ENCODE data around the gene DCC. TPM values are rescaled to one million over a fixed set of nuclear protein-coding genes. Genes with fewer than 3 reads are reported as not detected.

DCC gene
- total RNA-seq, 4 donors from 2014 or later: 0.16 TPM; not detected in 3

- no peaks in the 10 kb centered on the region for H3K4me1 ChIP-seq
- no peak for DNase-seq (ENCODE audit: low spot score in 2 of 2)
- no peak overlapping the region for H3K4me3 ChIP-seq
- H3K9me3 ChIP-seq: no peaks in the 10 kb centered on the region
- no peak for TF ChIP-seq POLR2AphosphoS5 (IDR thresholded peaks at IDR 0.05)
- no peak for TF ChIP-seq POLR2A (IDR thresholded peaks at IDR 0.05)
- TF ChIP-seq, protein P1, sequence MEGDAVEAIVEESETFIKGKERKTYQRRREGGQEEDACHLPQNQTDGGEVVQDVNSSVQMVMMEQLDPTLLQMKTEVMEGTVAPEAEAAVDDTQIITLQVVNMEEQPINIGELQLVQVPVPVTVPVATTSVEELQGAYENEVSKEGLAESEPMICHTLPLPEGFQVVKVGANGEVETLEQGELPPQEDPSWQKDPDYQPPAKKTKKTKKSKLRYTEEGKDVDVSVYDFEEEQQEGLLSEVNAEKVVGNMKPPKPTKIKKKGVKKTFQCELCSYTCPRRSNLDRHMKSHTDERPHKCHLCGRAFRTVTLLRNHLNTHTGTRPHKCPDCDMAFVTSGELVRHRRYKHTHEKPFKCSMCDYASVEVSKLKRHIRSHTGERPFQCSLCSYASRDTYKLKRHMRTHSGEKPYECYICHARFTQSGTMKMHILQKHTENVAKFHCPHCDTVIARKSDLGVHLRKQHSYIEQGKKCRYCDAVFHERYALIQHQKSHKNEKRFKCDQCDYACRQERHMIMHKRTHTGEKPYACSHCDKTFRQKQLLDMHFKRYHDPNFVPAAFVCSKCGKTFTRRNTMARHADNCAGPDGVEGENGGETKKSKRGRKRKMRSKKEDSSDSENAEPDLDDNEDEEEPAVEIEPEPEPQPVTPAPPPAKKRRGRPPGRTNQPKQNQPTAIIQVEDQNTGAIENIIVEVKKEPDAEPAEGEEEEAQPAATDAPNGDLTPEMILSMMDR (IDR thresholded peaks at IDR 0.05): no peak
- TF ChIP-seq EP300 (IDR thresholded peaks at IDR 0.05): no peak
- H3K27ac ChIP-seq: no peak overlapping the region
- H3K27me3 ChIP-seq: no peaks in the 10 kb centered on the region
- 93% methylated on average over 2 of the region's 2 CpGs for WGBS
- H3K36me3 ChIP-seq: no peaks in the 10 kb centered on the region
Observed at GRCh38 chr18:52370841-52371240, 30.8 kb downstream of the DCC start.

- 40% methylated on average over 1 of the region's 1 CpG for WGBS
- DNase-seq (ENCODE audit: low spot score in 2 of 2): no peak
- no peaks in the 10 kb centered on the region for H3K36me3 ChIP-seq
- H3K27ac ChIP-seq: no peak overlapping the region
- no peaks in the 10 kb centered on the region for H3K9me3 ChIP-seq
- H3K27me3 ChIP-seq: no peaks in the 10 kb centered on the region
- no peaks in the 10 kb centered on the region for H3K4me1 ChIP-seq
- TF ChIP-seq EP300 (IDR thresholded peaks at IDR 0.05) (no peak), POLR2A (IDR thresholded peaks at IDR 0.05) (no peak), POLR2AphosphoS5 (IDR thresholded peaks at IDR 0.05) (no peak)
- TF ChIP-seq, protein P1 (IDR thresholded peaks at IDR 0.05): no peak
- no peak overlapping the region for H3K4me3 ChIP-seq
Observed at GRCh38 chr18:52376104-52376503, 36.1 kb downstream of the DCC start.

DNA sequence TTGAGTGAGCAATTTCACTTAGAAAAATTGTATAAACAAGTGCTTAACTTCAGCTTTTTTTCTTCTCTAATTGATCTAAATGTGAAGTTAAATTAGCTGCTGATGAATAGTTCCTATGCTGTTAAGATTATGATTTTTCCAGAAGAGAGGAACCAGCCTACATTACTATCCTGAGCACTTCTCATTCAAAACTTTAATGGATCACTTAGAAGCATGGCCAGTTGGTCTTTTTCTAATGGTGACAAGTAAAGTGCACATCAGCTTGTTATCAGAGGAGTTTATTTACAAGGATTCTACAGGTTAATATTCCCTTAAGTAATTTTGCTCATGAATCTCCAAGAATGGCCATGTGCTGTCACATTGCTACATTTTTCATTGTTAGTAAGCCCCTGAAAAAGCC, 37.1 kb downstream of the DCC start:
- no peak overlapping the region for H3K4me3 ChIP-seq
- H3K27ac ChIP-seq: no peak overlapping the region
- TF ChIP-seq, protein P1 (IDR thresholded peaks at IDR 0.05): no peak
- no peak for TF ChIP-seq POLR2AphosphoS5 (IDR thresholded peaks at IDR 0.05)
- TF ChIP-seq POLR2A (IDR thresholded peaks at IDR 0.05): no peak
- TF ChIP-seq EP300 (IDR thresholded peaks at IDR 0.05): no peak
- DNase-seq (ENCODE audit: low spot score in 2 of 2): no peak
- H3K4me1 ChIP-seq: no peaks in the 10 kb centered on the region
- H3K36me3 ChIP-seq: no peaks in the 10 kb centered on the region
- H3K9me3 ChIP-seq: no peaks in the 10 kb centered on the region
- no peaks in the 10 kb centered on the region for H3K27me3 ChIP-seq

GRCh38 chr18:52386306-52386705, 46.3 kb downstream of the DCC start:
- Histone ChIP-seq H3K27me3 (no peaks in the 10 kb centered on the region), H3K27ac (no peak overlapping the region), H3K4me3 (no peak overlapping the region), H3K9me3 (no peaks in the 10 kb centered on the region), H3K4me1 (no peaks in the 10 kb centered on the region), H3K36me3 (no peaks in the 10 kb centered on the region)
- TF ChIP-seq POLR2A (IDR thresholded peaks at IDR 0.05) (no peak), POLR2AphosphoS5 (IDR thresholded peaks at IDR 0.05) (no peak), EP300 (IDR thresholded peaks at IDR 0.05) (no peak)
- TF ChIP-seq, protein P1 (IDR thresholded peaks at IDR 0.05): no peak
- DNase-seq (ENCODE audit: low spot score in 2 of 2): no peak

- Histone ChIP-seq H3K27ac (no peak overlapping the region), H3K27me3 (no peaks in the 10 kb centered on the region), H3K9me3 (no peaks in the 10 kb centered on the region), H3K4me3 (no peak overlapping the region), H3K4me1 (no peaks in the 10 kb centered on the region), H3K36me3 (no peaks in the 10 kb centered on the region)
- no peak for DNase-seq (ENCODE audit: low spot score in 2 of 2)
- TF ChIP-seq, protein P1 (IDR thresholded peaks at IDR 0.05): no peak
- no peak for TF ChIP-seq POLR2AphosphoS5 (IDR thresholded peaks at IDR 0.05)
- no peak for TF ChIP-seq EP300 (IDR thresholded peaks at IDR 0.05)
- no peak for TF ChIP-seq POLR2A (IDR thresholded peaks at IDR 0.05)
- 62% methylated on average over 3 of the region's 3 CpGs for WGBS
Observed at GRCh38 chr18:52387175-52387574, 47.2 kb downstream of the DCC start.
